ENCODE results near the gene FARSB.

FARSB gene

DNA sequence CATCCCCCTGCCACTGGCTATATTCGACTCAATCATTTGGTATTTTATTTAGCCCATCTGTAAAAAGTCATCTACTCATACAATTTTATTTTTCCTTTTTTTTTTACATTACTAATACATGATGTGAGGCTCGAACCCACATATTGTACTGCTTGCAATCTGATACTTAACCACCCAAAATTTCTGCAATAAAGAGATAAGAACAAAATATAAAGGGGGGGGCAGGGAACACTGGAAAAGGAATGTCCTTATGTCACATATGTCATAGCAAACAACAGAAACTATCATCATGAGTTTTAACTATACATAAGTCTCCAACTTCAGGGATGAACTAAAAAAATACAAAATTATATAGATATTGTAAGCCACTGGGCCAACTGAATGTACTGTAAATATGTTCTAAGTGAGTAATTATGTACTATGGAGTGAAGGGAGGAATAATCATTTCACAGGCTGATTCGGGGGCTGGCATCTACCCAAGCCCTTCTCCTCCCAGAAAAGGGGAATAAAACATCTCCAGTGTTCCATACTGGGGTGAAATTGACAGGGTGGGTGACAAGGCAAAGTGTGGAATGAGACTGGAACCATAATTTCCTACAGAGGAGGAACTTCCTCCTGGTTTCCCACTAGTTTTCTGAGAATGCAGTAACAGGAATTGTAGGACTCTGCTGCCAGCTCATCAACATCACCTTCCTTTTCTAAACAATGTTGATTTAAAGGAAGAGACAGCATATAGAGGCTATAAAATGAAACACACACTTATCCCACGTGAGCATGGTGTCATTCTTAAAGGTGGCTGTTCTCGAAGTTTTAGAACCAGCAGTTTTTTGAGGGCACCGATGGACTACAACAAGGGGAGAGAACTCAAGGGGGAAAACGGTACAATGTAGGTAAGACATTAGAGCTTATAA is 79.5 kb downstream of the FARSB start:
- Histone ChIP-seq H3K27ac (peak overlapping the region; percentile 8; the same call in 1 of the 2 replicates), H2AFZ (ENCODE audit: low read depth) (no peak overlapping the region), H3K4me1 (ENCODE audit: low read depth, poor library complexity, severe bottlenecking) (peaks cover 89% of the 10 kb centered on the region), H3K79me2 (ENCODE audit: insufficient read depth, low read depth) (peaks cover 55% of the 10 kb centered on the region), H3K36me3 (ENCODE audit: insufficient read depth) (no peaks in the 10 kb centered on the region), H3K4me2 (peak overlapping the region; percentile 25; the same call in 1 of the 2 replicates), H3K27me3 (ENCODE audit: insufficient read depth, low read depth) (no peaks in the 10 kb centered on the region), H3K4me3 (IDR thresholded peaks at IDR 0.05; ENCODE audit: insufficient read depth, low read depth, low read length) (no peak overlapping the region), H4K20me1 (ENCODE audit: insufficient read depth) (peaks cover 9% of the 10 kb centered on the region; the same call in 1 of the 2 replicates), H3K9ac (no peak overlapping the region)
- TF ChIP-seq, protein P1, sequence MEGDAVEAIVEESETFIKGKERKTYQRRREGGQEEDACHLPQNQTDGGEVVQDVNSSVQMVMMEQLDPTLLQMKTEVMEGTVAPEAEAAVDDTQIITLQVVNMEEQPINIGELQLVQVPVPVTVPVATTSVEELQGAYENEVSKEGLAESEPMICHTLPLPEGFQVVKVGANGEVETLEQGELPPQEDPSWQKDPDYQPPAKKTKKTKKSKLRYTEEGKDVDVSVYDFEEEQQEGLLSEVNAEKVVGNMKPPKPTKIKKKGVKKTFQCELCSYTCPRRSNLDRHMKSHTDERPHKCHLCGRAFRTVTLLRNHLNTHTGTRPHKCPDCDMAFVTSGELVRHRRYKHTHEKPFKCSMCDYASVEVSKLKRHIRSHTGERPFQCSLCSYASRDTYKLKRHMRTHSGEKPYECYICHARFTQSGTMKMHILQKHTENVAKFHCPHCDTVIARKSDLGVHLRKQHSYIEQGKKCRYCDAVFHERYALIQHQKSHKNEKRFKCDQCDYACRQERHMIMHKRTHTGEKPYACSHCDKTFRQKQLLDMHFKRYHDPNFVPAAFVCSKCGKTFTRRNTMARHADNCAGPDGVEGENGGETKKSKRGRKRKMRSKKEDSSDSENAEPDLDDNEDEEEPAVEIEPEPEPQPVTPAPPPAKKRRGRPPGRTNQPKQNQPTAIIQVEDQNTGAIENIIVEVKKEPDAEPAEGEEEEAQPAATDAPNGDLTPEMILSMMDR (conservative IDR thresholded peaks at IDR 0.05; ENCODE audit: low read depth, low read length): no peak

DNA sequence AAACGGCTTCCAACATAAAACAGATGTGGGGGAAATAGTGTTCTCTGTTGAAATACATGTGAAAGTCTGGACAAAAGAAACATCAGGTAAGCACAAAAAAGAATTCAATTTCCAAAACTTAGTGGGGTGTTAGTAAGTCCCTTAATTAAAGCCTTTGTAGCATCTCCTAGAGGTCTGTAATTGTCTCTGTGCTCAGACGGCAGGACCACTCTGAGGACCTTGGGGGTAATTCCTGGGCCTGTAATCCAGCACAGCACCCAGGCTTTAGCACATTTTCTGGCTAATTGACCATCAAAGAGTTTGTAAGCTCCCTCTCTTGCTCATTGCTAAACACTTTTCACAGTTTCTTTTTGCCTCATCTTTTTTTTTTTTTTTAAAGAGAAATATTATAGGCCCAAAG is 80.3 kb downstream of the FARSB start:
- peak overlapping the region; percentile 55; the same call in 1 of the 2 replicates for H3K4me2 ChIP-seq
- H3K36me3 ChIP-seq (ENCODE audit: insufficient read depth): no peaks in the 10 kb centered on the region
- no peak overlapping the region for H3K9ac ChIP-seq
- TF ChIP-seq, protein P1 (conservative IDR thresholded peaks at IDR 0.05; ENCODE audit: low read depth, low read length): no peak
- H2AFZ ChIP-seq (ENCODE audit: low read depth): no peak overlapping the region
- H3K4me3 ChIP-seq (IDR thresholded peaks at IDR 0.05; ENCODE audit: insufficient read depth, low read depth, low read length): no peak overlapping the region
- no peaks in the 10 kb centered on the region for H3K27me3 ChIP-seq (ENCODE audit: insufficient read depth, low read depth)
- H3K79me2 ChIP-seq (ENCODE audit: insufficient read depth, low read depth): peaks cover 50% of the 10 kb centered on the region
- H4K20me1 ChIP-seq (ENCODE audit: insufficient read depth): peaks cover 4% of the 10 kb centered on the region; the same call in 1 of the 2 replicates
- H3K4me1 ChIP-seq (ENCODE audit: low read depth, poor library complexity, severe bottlenecking): peaks cover 84% of the 10 kb centered on the region
- H3K27ac ChIP-seq: peak overlapping the region; percentile 94; the same call in 1 of the 2 replicates

GRCh38 chr2:222572751-222573174 is 83.1 kb downstream of the FARSB start:
- Histone ChIP-seq H3K79me2 (ENCODE audit: insufficient read depth, low read depth) (peaks cover 33% of the 10 kb centered on the region), H3K4me1 (ENCODE audit: low read depth, poor library complexity, severe bottlenecking) (peaks cover 67% of the 10 kb centered on the region), H3K27ac (peak overlapping the region; percentile 94), H3K27me3 (ENCODE audit: insufficient read depth, low read depth) (no peaks in the 10 kb centered on the region), H3K4me2 (peak overlapping the region; percentile 55), H3K4me3 (IDR thresholded peaks at IDR 0.05; ENCODE audit: insufficient read depth, low read depth, low read length) (no peak overlapping the region), H4K20me1 (ENCODE audit: insufficient read depth) (no peaks in the 10 kb centered on the region), H3K36me3 (ENCODE audit: insufficient read depth) (no peaks in the 10 kb centered on the region; the same call in 1 of the 2 replicates), H3K9ac (peak overlapping the region; percentile 60; the same call in 1 of the 2 replicates), H2AFZ (ENCODE audit: low read depth) (no peak overlapping the region)
- TF ChIP-seq, protein P1 (conservative IDR thresholded peaks at IDR 0.05; ENCODE audit: low read depth, low read length): no peak

GRCh38 chr2:222572264-222572721 is 83.6 kb downstream of the FARSB start:
- H3K4me2 ChIP-seq: peak overlapping the region; percentile 55
- no peak overlapping the region for H2AFZ ChIP-seq (ENCODE audit: low read depth)
- TF ChIP-seq, protein P1 (conservative IDR thresholded peaks at IDR 0.05; ENCODE audit: low read depth, low read length): no peak
- no peaks in the 10 kb centered on the region for H3K27me3 ChIP-seq (ENCODE audit: insufficient read depth, low read depth)
- peak overlapping the region; percentile 60; the same call in 1 of the 2 replicates for H3K9ac ChIP-seq
- H3K27ac ChIP-seq: peak overlapping the region; percentile 94
- no peaks in the 10 kb centered on the region; the same call in 1 of the 2 replicates for H3K36me3 ChIP-seq (ENCODE audit: insufficient read depth)
- H3K4me1 ChIP-seq (ENCODE audit: low read depth, poor library complexity, severe bottlenecking): peaks cover 62% of the 10 kb centered on the region
- no peak overlapping the region for H3K4me3 ChIP-seq (IDR thresholded peaks at IDR 0.05; ENCODE audit: insufficient read depth, low read depth, low read length)
- no peaks in the 10 kb centered on the region for H4K20me1 ChIP-seq (ENCODE audit: insufficient read depth)
- H3K79me2 ChIP-seq (ENCODE audit: insufficient read depth, low read depth): peaks cover 28% of the 10 kb centered on the region; the same call in 1 of the 2 replicates

Measured in KMS-11 (cell line).